Measurements from ENCODE around the gene ZBTB20. TPM values are rescaled to one million over a fixed set of nuclear protein-coding genes. Genes with fewer than 3 reads are reported as not detected.

ZBTB20 gene
- total RNA-seq, 1 donor from 2014 or later: 21.4 TPM

GRCh38 chr3:114344492-114344891, 802.6 kb downstream of the ZBTB20 start:
- no peaks in the 10 kb centered on the region for H3K4me1 ChIP-seq (ENCODE audit: insufficient read depth, low read length)
- H3K27ac Mint-ChIP-seq (ENCODE audit: unreplicated experiment): no peak overlapping the region
- no peak overlapping the region for H3K4me3 Mint-ChIP-seq (ENCODE audit: unreplicated experiment)
- no peak overlapping the region for H2AFZ ChIP-seq (ENCODE audit: low read depth, low read length)
- no peak overlapping the region for H3K4me3 ChIP-seq (ENCODE audit: insufficient read depth, low read depth, low read length)
- H3K27me3 ChIP-seq (ENCODE audit: insufficient read depth, low read length): no peaks in the 10 kb centered on the region
- no peaks in the 10 kb centered on the region for H3K4me1 Mint-ChIP-seq (ENCODE audit: low read depth, unreplicated experiment)
- no peaks in the 10 kb centered on the region for H3K79me2 ChIP-seq (ENCODE audit: insufficient read depth, low read length)
- H3K4me2 ChIP-seq (ENCODE audit: low read length): no peak overlapping the region
- no peak for TF ChIP-seq EZH2 (IDR thresholded peaks at IDR 0.05; ENCODE audit: insufficient read depth, low read length)
- no peak for TF ChIP-seq CTCF (IDR thresholded peaks at IDR 0.05; ENCODE audit: insufficient read depth, low read depth, low read length)
- DNase-seq (ENCODE audit: low read depth): peak; percentile 10
- H3K9me3 ChIP-seq (ENCODE audit: insufficient read depth, low read depth, low read length): no peaks in the 10 kb centered on the region
- FAIRE-seq: no peak
- H3K36me3 ChIP-seq (ENCODE audit: insufficient read depth, low read length): no peaks in the 10 kb centered on the region
- no peaks in the 10 kb centered on the region for H3K9me3 Mint-ChIP-seq (ENCODE audit: unreplicated experiment)
- H4K20me1 ChIP-seq (ENCODE audit: insufficient read depth, low read length): peaks cover 2% of the 10 kb centered on the region
- H3K9ac ChIP-seq (ENCODE audit: low read length): no peak overlapping the region
- H3K27me3 Mint-ChIP-seq (ENCODE audit: low read depth, unreplicated experiment): no peaks in the 10 kb centered on the region
- no peak overlapping the region for H3K27ac ChIP-seq (ENCODE audit: low read depth, low read length)
- peaks cover 5% of the 10 kb centered on the region for H3K36me3 Mint-ChIP-seq (ENCODE audit: low read depth, unreplicated experiment)

- Mint-ChIP-seq H3K4me3 (ENCODE audit: unreplicated experiment) (no peak overlapping the region), H3K27me3 (ENCODE audit: low read depth, unreplicated experiment) (no peaks in the 10 kb centered on the region), H3K27ac (ENCODE audit: unreplicated experiment) (no peak overlapping the region), H3K4me1 (ENCODE audit: low read depth, unreplicated experiment) (no peaks in the 10 kb centered on the region), H3K9me3 (ENCODE audit: unreplicated experiment) (no peaks in the 10 kb centered on the region), H3K36me3 (ENCODE audit: low read depth, unreplicated experiment) (peaks cover 9% of the 10 kb centered on the region)
- Histone ChIP-seq H3K4me3 (ENCODE audit: insufficient read depth, low read depth, low read length) (no peak overlapping the region), H3K4me2 (ENCODE audit: low read length) (no peak overlapping the region), H3K79me2 (ENCODE audit: insufficient read depth, low read length) (no peaks in the 10 kb centered on the region), H3K27ac (ENCODE audit: low read depth, low read length) (no peak overlapping the region), H2AFZ (ENCODE audit: low read depth, low read length) (no peak overlapping the region), H4K20me1 (ENCODE audit: insufficient read depth, low read length) (peaks cover 2% of the 10 kb centered on the region), H3K4me1 (ENCODE audit: insufficient read depth, low read length) (no peaks in the 10 kb centered on the region), H3K36me3 (ENCODE audit: insufficient read depth, low read length) (no peaks in the 10 kb centered on the region), H3K9ac (ENCODE audit: low read length) (no peak overlapping the region), H3K27me3 (ENCODE audit: insufficient read depth, low read length) (no peaks in the 10 kb centered on the region), H3K9me3 (ENCODE audit: insufficient read depth, low read depth, low read length) (no peaks in the 10 kb centered on the region)
- no peak for DNase-seq (ENCODE audit: low read depth)
- TF ChIP-seq CTCF (IDR thresholded peaks at IDR 0.05; ENCODE audit: insufficient read depth, low read depth, low read length): no peak
- no peak for TF ChIP-seq EZH2 (IDR thresholded peaks at IDR 0.05; ENCODE audit: insufficient read depth, low read length)
- FAIRE-seq: no peak
Measured at GRCh38 chr3:114338651-114339357, 808.3 kb downstream of the ZBTB20 start.

- no peak for FAIRE-seq
- no peaks in the 10 kb centered on the region for H3K27me3 Mint-ChIP-seq (ENCODE audit: low read depth, unreplicated experiment)
Measured at GRCh38 chr3:114336857-114337256, 810.2 kb downstream of the ZBTB20 start.

More at GRCh38 chr3:114336857-114337256, 810.2 kb downstream of the ZBTB20 start:
- Mint-ChIP-seq H3K27ac (ENCODE audit: unreplicated experiment) (no peak overlapping the region), H3K4me3 (ENCODE audit: unreplicated experiment) (no peak overlapping the region), H3K4me1 (ENCODE audit: low read depth, unreplicated experiment) (no peaks in the 10 kb centered on the region), H3K36me3 (ENCODE audit: low read depth, unreplicated experiment) (peaks cover 5% of the 10 kb centered on the region), H3K9me3 (ENCODE audit: unreplicated experiment) (no peaks in the 10 kb centered on the region)
- Histone ChIP-seq H3K79me2 (ENCODE audit: insufficient read depth, low read length) (no peaks in the 10 kb centered on the region), H3K9me3 (ENCODE audit: insufficient read depth, low read depth, low read length) (no peaks in the 10 kb centered on the region), H3K9ac (ENCODE audit: low read length) (no peak overlapping the region), H3K27ac (ENCODE audit: low read depth, low read length) (no peak overlapping the region), H3K36me3 (ENCODE audit: insufficient read depth, low read length) (peaks cover 5% of the 10 kb centered on the region), H3K27me3 (ENCODE audit: insufficient read depth, low read length) (no peaks in the 10 kb centered on the region), H4K20me1 (ENCODE audit: insufficient read depth, low read length) (no peaks in the 10 kb centered on the region), H3K4me2 (ENCODE audit: low read length) (no peak overlapping the region), H3K4me1 (ENCODE audit: insufficient read depth, low read length) (no peaks in the 10 kb centered on the region), H2AFZ (ENCODE audit: low read depth, low read length) (no peak overlapping the region), H3K4me3 (ENCODE audit: insufficient read depth, low read depth, low read length) (no peak overlapping the region)
- DNase-seq (ENCODE audit: low read depth): no peak
- no peak for TF ChIP-seq EZH2 (IDR thresholded peaks at IDR 0.05; ENCODE audit: insufficient read depth, low read length)
- TF ChIP-seq CTCF (IDR thresholded peaks at IDR 0.05; ENCODE audit: insufficient read depth, low read depth, low read length): no peak
